ENCODE measurements around the gene MEGF11.

DNA sequence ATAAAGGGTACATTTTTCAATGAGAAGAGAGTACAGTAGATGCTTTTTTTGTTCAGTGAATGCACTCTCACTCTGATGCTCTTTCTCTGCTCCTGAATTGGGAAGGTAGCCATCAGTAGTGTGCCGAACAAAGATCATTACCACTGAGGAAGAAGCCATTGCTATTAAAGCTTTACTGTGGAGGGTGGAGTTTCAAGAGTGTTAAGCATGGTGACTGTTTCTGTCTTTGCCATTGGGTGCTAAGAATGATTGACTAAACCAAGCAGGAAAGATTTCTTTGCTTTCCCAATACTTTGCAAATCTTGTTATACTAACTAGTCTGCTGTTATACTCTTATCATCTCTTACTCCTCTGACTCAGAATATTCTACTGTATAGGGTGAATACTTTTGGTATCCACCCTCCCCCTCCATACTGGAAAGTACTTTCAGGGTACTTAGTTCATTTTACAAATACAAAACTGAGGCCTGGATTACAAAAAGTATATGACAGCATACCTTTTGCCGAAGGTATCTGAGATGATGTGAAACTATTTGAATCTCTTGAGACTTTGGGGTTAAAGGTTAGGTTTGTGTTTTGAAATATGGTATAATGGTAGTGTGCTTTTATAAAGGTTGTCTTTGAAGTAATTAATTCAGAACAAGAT lies 382.5 kb downstream of the MEGF11 start:
- TF ChIP-seq CTCF (IDR thresholded peaks at IDR 0.05) (no peak), POLR2A (IDR thresholded peaks at IDR 0.05) (no peak), EP300 (IDR thresholded peaks at IDR 0.05) (no peak)
